Measurements from ENCODE around the gene CAPN5. TPM values are rescaled to one million over a fixed set of nuclear protein-coding genes. Genes with fewer than 3 reads are reported as not detected.
A peak's percentile ranks its signal among the peaks of the same experiment; 100 is the strongest.

CAPN5 gene
- total RNA-seq, 1 donor from 2014 or later = 5.2 TPM

- Histone ChIP-seq H3K4me1 (ENCODE audit: control insufficient read depth in 3 of 3, insufficient read depth in 3 of 3, low read length in 3 of 3) (peaks cover 14 to 18% (median 17%) of the 10 kb centered on the region in 3 donors), H3K36me3 (ENCODE audit: control insufficient read depth in 3 of 3, insufficient read depth in 3 of 3, low read length in 3 of 3) (no peaks in the 10 kb centered on the region)
These were observed 12.9 kb downstream of the CAPN5 start for GRCh38 chr11:77079666-77080065.

GRCh38 chr11:77080643-77081210 lies 14.0 kb downstream of the CAPN5 start:
- H3K27me3 ChIP-seq (ENCODE audit: control insufficient read depth in 3 of 3, insufficient read depth in 3 of 3, low read length in 3 of 3) = no peaks in the 10 kb centered on the region
- no peaks in the 10 kb centered on the region for H3K9me3 ChIP-seq (ENCODE audit: control insufficient read depth in 3 of 3, low read length in 3 of 3)
- H3K27ac ChIP-seq (ENCODE audit: low read depth, low read length) = no peak overlapping the region
- H3K4me1 ChIP-seq (ENCODE audit: control insufficient read depth in 3 of 3, insufficient read depth in 3 of 3, low read length in 3 of 3) = peaks cover 14 to 17% (median 15%) of the 10 kb centered on the region in 3 donors
- no peak overlapping the region for H3K9ac ChIP-seq (ENCODE audit: low read depth in 1 of 3, low read length in 3 of 3)
- H3K4me3 ChIP-seq (ENCODE audit: low read length in 3 of 3) = no peak overlapping the region
- no peaks in the 10 kb centered on the region for H3K36me3 ChIP-seq (ENCODE audit: control insufficient read depth in 3 of 3, insufficient read depth in 3 of 3, low read length in 3 of 3)

More at GRCh38 chr11:77079666-77080065, 12.9 kb downstream of the CAPN5 start:
- Histone ChIP-seq H3K27ac (ENCODE audit: low read depth, low read length) (no peak overlapping the region), H3K9ac (ENCODE audit: low read depth in 1 of 3, low read length in 3 of 3) (no peak overlapping the region), H3K27me3 (ENCODE audit: control insufficient read depth in 3 of 3, insufficient read depth in 3 of 3, low read length in 3 of 3) (no peaks in the 10 kb centered on the region), H3K4me3 (ENCODE audit: low read length in 3 of 3) (no peak overlapping the region), H3K9me3 (ENCODE audit: control insufficient read depth in 3 of 3, low read length in 3 of 3) (no peaks in the 10 kb centered on the region)

- H3K9ac ChIP-seq (ENCODE audit: low read depth in 1 of 3, low read length in 3 of 3) = peak overlapping the region in 1 of 3 donors; percentile 33
- no peaks in the 10 kb centered on the region for H3K36me3 ChIP-seq (ENCODE audit: control insufficient read depth in 3 of 3, insufficient read depth in 3 of 3, low read length in 3 of 3)
- no peaks in the 10 kb centered on the region for H3K9me3 ChIP-seq (ENCODE audit: control insufficient read depth in 3 of 3, low read length in 3 of 3)
These were observed 14.6 kb downstream of the CAPN5 start for GRCh38 chr11:77081381-77081851.

GRCh38 chr11:77081976-77082836 lies 15.4 kb downstream of the CAPN5 start:
- Histone ChIP-seq H3K27me3 (ENCODE audit: control insufficient read depth in 3 of 3, insufficient read depth in 3 of 3, low read length in 3 of 3) (no peaks in the 10 kb centered on the region), H3K36me3 (ENCODE audit: control insufficient read depth in 3 of 3, insufficient read depth in 3 of 3, low read length in 3 of 3) (no peaks in the 10 kb centered on the region), H3K4me1 (ENCODE audit: control insufficient read depth in 3 of 3, insufficient read depth in 3 of 3, low read length in 3 of 3) (peaks cover 14 to 17% (median 15%) of the 10 kb centered on the region in 3 donors), H3K4me3 (ENCODE audit: low read length in 3 of 3) (no peak overlapping the region), H3K9me3 (ENCODE audit: control insufficient read depth in 3 of 3, low read length in 3 of 3) (no peaks in the 10 kb centered on the region), H3K27ac (ENCODE audit: low read depth, low read length) (peak overlapping the region; percentile 23), H3K9ac (ENCODE audit: low read depth in 1 of 3, low read length in 3 of 3) (peak overlapping the region in 1 of 3 donors; percentile 33)

More at GRCh38 chr11:77081381-77081851, 14.6 kb downstream of the CAPN5 start:
- no peaks in the 10 kb centered on the region for H3K27me3 ChIP-seq (ENCODE audit: control insufficient read depth in 3 of 3, insufficient read depth in 3 of 3, low read length in 3 of 3)
- H3K27ac ChIP-seq (ENCODE audit: low read depth, low read length) = no peak overlapping the region
- peaks cover 14 to 17% (median 15%) of the 10 kb centered on the region in 3 donors for H3K4me1 ChIP-seq (ENCODE audit: control insufficient read depth in 3 of 3, insufficient read depth in 3 of 3, low read length in 3 of 3)
- no peak overlapping the region for H3K4me3 ChIP-seq (ENCODE audit: low read length in 3 of 3)

GRCh38 chr11:77082838-77083565 lies 16.2 kb downstream of the CAPN5 start:
- Histone ChIP-seq H3K36me3 (ENCODE audit: control insufficient read depth in 3 of 3, insufficient read depth in 3 of 3, low read length in 3 of 3) (no peaks in the 10 kb centered on the region), H3K9ac (ENCODE audit: low read depth in 1 of 3, low read length in 3 of 3) (peak overlapping the region in 2 of 3 donors; percentile 8 to 33), H3K27ac (ENCODE audit: low read depth, low read length) (peak overlapping the region; percentile 23), H3K9me3 (ENCODE audit: control insufficient read depth in 3 of 3, low read length in 3 of 3) (no peaks in the 10 kb centered on the region), H3K4me1 (ENCODE audit: control insufficient read depth in 3 of 3, insufficient read depth in 3 of 3, low read length in 3 of 3) (peaks cover 14 to 17% (median 15%) of the 10 kb centered on the region in 3 donors), H3K4me3 (ENCODE audit: low read length in 3 of 3) (peak overlapping the region in 1 of 3 donors; percentile 29), H3K27me3 (ENCODE audit: control insufficient read depth in 3 of 3, insufficient read depth in 3 of 3, low read length in 3 of 3) (no peaks in the 10 kb centered on the region)

DNA sequence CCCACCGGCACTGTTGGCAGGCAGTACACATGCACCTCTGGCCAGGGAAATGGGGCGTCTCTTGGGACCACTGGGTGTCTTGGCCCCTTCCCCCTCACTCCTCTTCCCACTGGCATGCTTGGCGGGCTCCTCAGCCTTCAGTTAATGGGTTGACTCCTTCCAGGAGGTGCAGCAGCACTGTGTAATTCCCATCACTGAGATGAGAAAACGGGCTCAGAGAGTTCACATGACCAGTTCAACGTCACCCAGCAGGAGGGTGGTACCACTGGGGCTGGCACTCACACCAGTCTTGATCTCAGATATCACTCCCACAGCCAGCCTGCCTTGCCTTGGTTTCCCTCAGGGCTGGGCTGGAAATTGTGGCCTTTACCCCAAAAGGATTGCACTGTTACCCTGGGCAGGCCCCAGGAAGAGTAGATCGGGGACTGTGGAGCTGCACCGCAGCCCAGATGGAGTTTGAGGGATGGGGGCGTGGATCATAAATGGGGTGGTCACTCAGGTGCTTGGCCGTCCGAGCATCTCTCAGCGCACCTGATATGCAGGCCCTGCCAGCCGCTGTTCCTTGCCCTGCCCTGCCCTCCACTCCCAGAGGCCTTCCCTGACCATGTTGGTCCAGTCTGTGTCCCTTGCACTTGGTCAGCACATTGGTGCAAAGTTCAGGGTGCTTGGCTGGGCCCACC lies 16.9 kb downstream of the CAPN5 start:
- H3K36me3 ChIP-seq (ENCODE audit: control insufficient read depth in 3 of 3, insufficient read depth in 3 of 3, low read length in 3 of 3) = no peaks in the 10 kb centered on the region
- H3K4me3 ChIP-seq (ENCODE audit: low read length in 3 of 3) = no peak overlapping the region
- no peak overlapping the region for H3K27ac ChIP-seq (ENCODE audit: low read depth, low read length)
- peaks cover 14 to 17% (median 15%) of the 10 kb centered on the region in 3 donors for H3K4me1 ChIP-seq (ENCODE audit: control insufficient read depth in 3 of 3, insufficient read depth in 3 of 3, low read length in 3 of 3)
- no peaks in the 10 kb centered on the region for H3K9me3 ChIP-seq (ENCODE audit: control insufficient read depth in 3 of 3, low read length in 3 of 3)
- no peaks in the 10 kb centered on the region for H3K27me3 ChIP-seq (ENCODE audit: control insufficient read depth in 3 of 3, insufficient read depth in 3 of 3, low read length in 3 of 3)
- H3K9ac ChIP-seq (ENCODE audit: low read depth in 1 of 3, low read length in 3 of 3) = peak overlapping the region in 2 of 3 donors; percentile 8

DNA sequence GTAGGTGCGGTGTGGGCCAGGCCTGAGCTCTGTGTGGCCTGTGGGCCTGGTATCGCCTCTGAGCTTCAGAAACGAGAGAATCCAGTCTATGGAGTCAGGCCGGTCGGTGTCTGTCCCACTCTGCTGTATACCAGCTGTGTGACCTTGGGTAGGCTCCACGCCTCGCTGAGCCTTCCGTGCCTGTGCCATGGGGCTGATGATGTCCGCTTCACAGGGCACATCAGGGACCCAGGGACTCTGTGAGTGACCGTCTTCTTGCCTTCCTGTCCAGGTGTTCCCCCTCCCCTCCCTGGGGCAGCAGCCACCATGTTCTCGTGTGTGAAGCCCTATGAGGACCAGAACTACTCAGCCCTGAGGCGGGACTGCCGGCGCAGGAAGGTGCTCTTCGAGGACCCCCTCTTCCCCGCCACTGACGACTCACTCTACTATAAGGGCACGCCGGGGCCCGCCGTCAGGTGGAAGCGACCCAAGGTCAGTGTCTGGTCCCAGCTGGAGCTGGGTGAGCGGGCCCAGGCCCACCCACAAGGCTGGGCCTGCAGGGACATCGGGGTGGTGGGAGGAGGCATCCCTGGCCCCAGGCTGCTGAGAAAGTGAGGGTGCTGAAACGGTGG lies 17.9 kb downstream of the CAPN5 start:
- no peak overlapping the region for H3K9ac ChIP-seq (ENCODE audit: low read depth in 1 of 3, low read length in 3 of 3)
- peaks cover 14 to 17% (median 15%) of the 10 kb centered on the region in 3 donors for H3K4me1 ChIP-seq (ENCODE audit: control insufficient read depth in 3 of 3, insufficient read depth in 3 of 3, low read length in 3 of 3)
- H3K4me3 ChIP-seq (ENCODE audit: low read length in 3 of 3) = no peak overlapping the region
- H3K27me3 ChIP-seq (ENCODE audit: control insufficient read depth in 3 of 3, insufficient read depth in 3 of 3, low read length in 3 of 3) = no peaks in the 10 kb centered on the region
- no peaks in the 10 kb centered on the region for H3K36me3 ChIP-seq (ENCODE audit: control insufficient read depth in 3 of 3, insufficient read depth in 3 of 3, low read length in 3 of 3)
- H3K27ac ChIP-seq (ENCODE audit: low read depth, low read length) = no peak overlapping the region
- H3K9me3 ChIP-seq (ENCODE audit: control insufficient read depth in 3 of 3, low read length in 3 of 3) = no peaks in the 10 kb centered on the region

GRCh38 chr11:77085652-77086051 lies 18.9 kb downstream of the CAPN5 start:
- H3K27me3 ChIP-seq (ENCODE audit: control insufficient read depth in 3 of 3, insufficient read depth in 3 of 3, low read length in 3 of 3) = no peaks in the 10 kb centered on the region

More at GRCh38 chr11:77085652-77086051, 18.9 kb downstream of the CAPN5 start:
- H3K9me3 ChIP-seq (ENCODE audit: control insufficient read depth in 3 of 3, low read length in 3 of 3) = no peaks in the 10 kb centered on the region
- no peaks in the 10 kb centered on the region for H3K36me3 ChIP-seq (ENCODE audit: control insufficient read depth in 3 of 3, insufficient read depth in 3 of 3, low read length in 3 of 3)
- peaks cover 14 to 17% (median 15%) of the 10 kb centered on the region in 3 donors for H3K4me1 ChIP-seq (ENCODE audit: control insufficient read depth in 3 of 3, insufficient read depth in 3 of 3, low read length in 3 of 3)
- no peak overlapping the region for H3K4me3 ChIP-seq (ENCODE audit: low read length in 3 of 3)
- H3K9ac ChIP-seq (ENCODE audit: low read depth in 1 of 3, low read length in 3 of 3) = no peak overlapping the region
- no peak overlapping the region for H3K27ac ChIP-seq (ENCODE audit: low read depth, low read length)

Measured in skeletal muscle tissue (tissue), 4 donors.